ENCODE measurements around the gene TMCC1.
"Not testable (repeated sequence)": the region's sequence is repeated elsewhere in the genome, so short reads cannot be mapped to it uniquely, and the experiment has no call there.

TMCC1 gene

GRCh38 chr3:129893581-129894070, at the start of gene TMCC1:
TMCC1 (minus strand) TSS chr3:129893711.
- peak; percentile 84 to 90 for DNase-seq

DNA sequence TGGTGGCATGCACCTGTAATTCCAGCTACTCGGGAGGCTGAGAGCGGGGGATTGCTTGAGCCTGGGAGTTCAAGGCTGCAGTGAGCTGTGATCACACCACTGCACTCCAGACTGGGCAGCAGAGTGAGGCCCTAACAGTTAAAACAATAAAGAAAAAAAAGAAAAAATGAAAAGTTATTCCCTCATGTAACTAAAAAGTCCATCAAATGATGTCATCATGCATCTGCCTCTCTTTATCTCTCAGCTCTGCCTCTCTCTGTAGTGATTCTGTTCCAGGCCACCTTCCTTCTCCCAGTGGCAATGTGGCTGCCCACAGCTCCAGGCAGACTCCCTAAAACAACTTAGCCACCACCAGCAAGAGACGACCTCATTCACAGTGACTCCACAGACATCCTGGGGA, 49.5 kb upstream of the TMCC1 start:
- DNase-seq = no peak

DNA sequence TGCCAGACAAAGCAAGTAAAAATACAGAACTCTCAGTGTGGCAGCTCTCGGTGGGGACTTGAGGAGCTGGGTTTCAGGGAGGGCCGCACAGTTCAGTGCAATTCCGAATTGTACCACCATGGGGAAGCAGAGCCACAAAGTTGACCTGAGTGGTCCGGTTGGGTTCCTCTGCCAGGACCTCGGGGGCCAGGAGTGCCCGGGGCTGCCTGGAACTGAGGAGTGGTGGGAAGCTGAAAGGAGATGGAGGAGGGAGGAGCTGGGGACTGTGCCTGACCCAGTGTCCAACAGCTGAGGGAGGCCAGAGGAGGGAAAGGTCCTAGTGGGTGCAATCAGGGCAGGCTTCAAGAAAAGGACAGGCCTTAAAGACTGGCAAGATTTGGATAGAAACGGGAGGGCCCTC, 48.8 kb upstream of the TMCC1 start:
- peak; percentile 65 to 67 for DNase-seq

DNA sequence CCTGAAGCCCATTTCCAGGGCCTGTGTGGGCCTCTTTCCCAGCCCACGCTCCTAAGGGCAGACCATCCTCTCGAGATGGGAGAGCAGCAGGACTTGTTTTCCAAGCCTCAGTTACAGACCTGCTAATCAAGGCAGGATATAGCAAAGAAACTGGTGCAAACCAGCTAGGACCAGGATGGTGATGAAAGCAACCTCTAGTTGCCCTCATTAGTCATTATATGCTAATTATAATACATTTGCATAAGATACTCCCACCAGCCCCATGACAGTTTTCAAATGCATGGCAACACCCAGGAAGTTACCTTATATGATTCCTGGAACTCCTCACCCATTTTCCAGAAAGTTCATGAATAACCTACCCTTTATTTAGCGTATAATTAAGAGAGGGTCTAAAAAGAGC, 46.6 kb upstream of the TMCC1 start:
- no peak for DNase-seq

- DNase-seq = no peak
These were observed 44.8 kb upstream of the TMCC1 start for GRCh38 chr3:129938140-129938930.

DNA sequence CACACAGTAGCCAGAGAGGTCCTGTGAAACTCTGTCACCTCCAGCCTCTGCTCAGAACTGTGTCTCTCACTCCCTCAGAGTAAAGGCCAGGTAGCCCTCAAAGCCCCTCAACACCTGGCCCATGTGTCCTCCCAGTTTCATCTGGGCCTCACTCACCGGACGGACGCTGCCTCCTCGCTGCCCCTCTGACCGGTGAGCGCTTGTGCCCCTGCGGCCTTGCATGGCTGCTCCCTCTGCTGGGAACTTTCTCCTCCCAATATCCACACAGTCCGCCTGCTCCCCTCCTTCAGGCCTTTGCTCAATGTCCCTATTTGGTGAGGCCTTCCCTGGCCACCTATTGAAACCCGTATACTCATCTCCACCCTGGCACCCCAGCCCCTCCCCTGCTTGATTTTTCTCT, 44.2 kb upstream of the TMCC1 start:
- no peak for DNase-seq

DNA sequence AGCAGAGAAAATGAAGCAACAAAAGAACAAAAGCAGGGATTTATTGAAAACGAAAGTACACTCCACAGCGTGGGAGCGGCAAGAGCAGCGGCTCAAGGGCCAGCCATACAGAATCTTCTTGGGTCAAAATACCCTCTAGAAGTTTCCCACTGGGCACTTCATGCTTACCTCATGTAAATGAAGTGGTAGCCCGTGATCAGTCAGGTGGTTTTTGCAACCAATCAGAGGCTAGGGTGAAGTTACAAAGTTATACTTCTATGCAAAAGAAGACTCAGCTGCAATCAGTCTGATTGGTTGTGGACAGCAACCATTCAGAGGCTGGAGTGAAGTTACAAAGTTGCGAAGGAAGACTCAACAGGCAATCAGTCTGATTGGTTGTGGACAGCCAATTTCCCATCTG, 43.2 kb upstream of the TMCC1 start:
- peak in 1 of 2 experiments; percentile 22 for DNase-seq

GRCh38 chr3:129934234-129935123, 41.0 kb upstream of the TMCC1 start:
- peak; percentile 37 to 41 for DNase-seq

- DNase-seq = no peak
These were observed 40.0 kb upstream of the TMCC1 start for GRCh38 chr3:129933471-129933870.

- DNase-seq = no peak
These were observed 35.9 kb upstream of the TMCC1 start for GRCh38 chr3:129929383-129929782.

GRCh38 chr3:129927072-129927471, 33.6 kb upstream of the TMCC1 start:
- DNase-seq = no peak

GRCh38 chr3:129919806-129920205, 26.3 kb upstream of the TMCC1 start:
- no peak for DNase-seq

DNA sequence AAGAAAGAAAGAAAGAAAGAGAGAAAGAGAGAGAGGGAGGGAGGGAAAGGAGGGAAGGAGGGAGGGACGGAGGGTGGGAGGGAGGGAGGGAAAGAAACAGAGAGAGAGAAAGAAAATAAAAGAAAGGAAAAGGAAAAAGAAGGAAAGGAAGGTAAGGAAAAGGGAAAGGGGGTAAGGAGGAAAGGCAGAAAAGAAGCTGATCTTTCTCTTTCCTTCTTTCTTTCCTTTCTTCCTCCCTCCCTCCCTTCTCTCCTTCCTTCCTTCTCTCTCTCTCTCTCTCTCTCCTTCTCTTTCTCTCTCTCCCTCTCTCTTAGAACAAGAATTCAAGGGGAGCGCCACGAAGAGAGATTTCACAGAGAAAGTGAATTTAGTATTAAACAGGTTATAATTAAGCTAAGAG, 25.8 kb upstream of the TMCC1 start:
- DNase-seq = no peak

- no peak for DNase-seq
These were observed 24.9 kb upstream of the TMCC1 start for GRCh38 chr3:129918461-129918860.

DNA sequence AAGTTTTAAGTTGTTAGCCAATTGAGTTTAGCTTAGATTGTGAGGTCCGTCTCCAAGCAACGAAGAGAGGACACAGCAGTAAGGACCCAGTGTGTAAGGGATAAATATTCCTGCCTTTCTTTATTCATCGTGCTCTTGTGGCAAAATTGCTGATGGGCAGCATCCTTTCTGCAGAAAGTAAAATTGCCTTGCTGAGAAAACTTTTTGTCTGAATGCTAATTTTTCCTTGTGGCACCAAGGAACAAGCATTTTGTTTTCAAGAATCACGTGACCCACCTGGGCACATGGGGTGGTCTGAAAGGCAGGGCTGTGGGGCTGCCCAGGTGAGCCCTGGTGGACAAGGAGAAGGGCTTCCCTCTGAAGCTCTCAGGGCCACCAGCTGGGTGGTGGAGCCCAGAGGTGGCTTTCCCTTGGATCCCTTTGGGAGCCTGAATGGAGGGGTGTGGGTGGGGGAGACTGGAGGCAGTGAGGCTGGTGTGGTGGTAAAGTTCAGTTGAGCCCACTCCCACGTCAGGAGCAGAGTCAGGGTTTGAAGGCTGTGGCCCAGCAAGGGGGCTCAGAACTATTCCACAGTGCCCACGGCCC, 24.0 kb upstream of the TMCC1 start:
- no peak for DNase-seq

- no peak for DNase-seq
These were observed 20.1 kb upstream of the TMCC1 start for GRCh38 chr3:129913618-129914017.

DNA sequence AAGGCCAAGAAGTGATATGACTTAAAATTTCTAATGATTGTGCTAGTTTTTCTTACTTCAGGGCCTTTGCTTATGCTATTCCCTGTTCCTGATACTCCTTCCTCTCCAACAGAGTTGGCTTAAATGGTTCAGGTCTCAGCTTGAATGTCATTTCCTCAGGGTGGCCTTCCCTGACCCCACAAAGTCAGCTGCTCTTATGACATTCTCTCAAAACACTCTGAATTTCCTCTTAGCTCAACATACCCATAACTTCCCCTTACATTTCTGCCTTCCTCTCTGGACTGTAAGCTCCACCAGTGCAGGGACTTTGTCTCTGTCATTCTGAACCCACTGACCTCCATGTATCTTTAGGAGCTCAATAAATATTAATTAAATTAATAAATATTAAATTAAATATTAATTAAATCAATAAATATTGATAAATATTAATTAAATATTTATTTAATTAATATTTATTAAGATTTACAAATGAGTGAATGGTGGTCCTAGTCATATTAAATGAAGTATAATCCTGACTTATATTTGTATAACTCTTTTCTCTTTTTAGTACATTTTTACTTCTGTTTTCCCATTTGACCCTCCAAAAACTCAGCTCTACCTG, 17.9 kb upstream of the TMCC1 start:
- DNase-seq = no peak

DNA sequence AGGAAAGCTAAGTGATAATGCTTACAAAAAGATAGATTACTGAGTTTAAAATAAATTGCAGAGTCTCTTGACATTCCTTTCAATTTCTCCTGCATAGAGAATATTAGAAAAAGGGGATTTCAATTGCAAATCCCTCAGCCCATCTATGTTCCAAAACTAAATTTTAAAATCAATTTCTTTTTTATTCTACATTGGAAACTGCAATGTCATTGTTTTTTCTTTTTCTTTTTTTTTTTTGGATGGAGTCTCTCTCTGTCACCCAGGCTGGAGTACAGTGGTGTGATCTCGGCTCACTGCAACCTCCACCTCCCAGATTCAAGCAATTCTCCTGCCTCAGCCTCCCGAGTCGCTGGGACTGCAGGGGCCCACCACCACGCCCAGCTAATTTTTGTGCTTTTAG, 15.7 kb upstream of the TMCC1 start:
- not testable (repeated sequence) for DNase-seq

GRCh38 chr3:129908417-129908816, 14.9 kb upstream of the TMCC1 start:
- no peak for DNase-seq

GRCh38 chr3:129901272-129901671, 7.8 kb upstream of the TMCC1 start:
- not testable (repeated sequence) for DNase-seq

DNA sequence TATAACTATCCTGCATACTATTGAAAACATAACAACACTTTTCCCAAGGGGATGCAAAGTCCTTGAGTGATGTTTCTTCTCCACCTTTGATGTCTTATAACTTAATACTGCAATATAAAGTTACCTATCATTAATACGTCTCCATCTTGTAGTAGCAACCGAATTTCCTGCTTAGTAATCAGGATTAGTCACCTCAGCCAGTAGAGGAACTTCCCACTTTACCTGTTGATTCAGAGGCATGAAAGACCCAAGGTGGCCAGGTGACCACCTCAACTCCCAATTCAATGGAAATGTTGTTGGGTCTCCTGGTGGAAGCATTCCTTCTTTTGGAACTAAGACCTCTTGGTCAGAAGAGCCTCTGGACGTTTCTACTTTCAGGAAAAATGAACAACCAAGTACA, 3.5 kb upstream of the TMCC1 start:
- no peak for DNase-seq

DNA sequence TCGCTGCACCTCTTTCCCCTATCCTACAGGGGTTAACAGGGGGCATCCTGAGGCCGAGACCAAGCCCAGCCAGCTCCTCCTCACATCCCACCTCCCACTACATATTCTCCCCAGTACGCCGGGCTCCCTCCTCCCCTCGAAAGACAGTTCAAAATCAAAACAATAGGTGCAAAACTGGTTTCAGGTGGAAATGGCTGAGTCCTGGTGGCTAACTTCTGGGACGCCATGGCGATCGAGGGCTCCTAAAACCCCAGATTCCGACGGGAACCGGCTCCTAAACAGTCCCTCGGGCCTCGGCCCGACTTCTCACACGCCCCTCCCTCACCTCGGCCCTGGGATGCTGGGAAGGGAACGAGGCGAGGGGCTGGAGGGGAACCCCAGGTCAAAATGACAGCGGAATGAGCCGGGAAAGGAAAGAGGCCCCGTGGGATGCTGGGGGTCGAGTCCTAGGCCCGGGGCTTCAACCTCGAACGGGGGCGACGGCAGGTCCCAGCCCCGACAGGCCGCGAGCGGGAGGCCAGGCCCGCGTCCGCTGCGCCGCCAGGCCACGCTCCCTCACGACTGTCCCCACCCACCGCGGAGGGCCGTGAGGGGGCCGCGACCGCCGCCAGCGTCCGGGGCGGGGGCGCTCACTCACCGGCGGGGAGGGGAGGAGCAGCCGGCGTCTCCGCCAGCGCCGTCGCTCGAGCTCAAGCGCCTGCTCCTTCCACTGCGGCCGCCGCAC, 492 bp downstream of the TMCC1 start:
- DNase-seq = peak; percentile 75 to 82
